Measurements from ENCODE around the gene SH3GL3. TPM values are rescaled to one million over a fixed set of nuclear protein-coding genes. Genes with fewer than 3 reads are reported as not detected.

SH3GL3 gene
- polyA plus RNA-seq, 1 donor: 3.9 TPM

DNA sequence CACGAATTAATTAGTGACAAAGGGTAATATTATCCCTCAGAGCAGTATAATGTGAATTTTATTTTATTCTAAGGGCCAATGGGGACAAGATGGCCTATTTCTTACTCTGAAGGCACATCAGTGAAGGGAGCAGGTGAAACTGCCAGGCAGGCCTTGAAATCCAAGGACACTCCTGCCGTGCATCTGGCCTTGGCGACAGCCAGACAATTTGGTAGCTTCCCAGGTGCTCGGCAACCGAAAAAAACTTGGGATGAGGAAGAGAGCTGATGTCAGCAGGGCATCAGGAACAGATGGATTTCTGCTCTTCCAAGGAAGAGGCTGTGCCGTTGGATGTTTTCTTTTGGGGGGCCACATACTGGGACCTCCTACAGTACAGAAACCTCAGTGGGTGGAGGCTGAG, 123.6 kb downstream of the SH3GL3 start:
- no peak for DNase-seq

DNA sequence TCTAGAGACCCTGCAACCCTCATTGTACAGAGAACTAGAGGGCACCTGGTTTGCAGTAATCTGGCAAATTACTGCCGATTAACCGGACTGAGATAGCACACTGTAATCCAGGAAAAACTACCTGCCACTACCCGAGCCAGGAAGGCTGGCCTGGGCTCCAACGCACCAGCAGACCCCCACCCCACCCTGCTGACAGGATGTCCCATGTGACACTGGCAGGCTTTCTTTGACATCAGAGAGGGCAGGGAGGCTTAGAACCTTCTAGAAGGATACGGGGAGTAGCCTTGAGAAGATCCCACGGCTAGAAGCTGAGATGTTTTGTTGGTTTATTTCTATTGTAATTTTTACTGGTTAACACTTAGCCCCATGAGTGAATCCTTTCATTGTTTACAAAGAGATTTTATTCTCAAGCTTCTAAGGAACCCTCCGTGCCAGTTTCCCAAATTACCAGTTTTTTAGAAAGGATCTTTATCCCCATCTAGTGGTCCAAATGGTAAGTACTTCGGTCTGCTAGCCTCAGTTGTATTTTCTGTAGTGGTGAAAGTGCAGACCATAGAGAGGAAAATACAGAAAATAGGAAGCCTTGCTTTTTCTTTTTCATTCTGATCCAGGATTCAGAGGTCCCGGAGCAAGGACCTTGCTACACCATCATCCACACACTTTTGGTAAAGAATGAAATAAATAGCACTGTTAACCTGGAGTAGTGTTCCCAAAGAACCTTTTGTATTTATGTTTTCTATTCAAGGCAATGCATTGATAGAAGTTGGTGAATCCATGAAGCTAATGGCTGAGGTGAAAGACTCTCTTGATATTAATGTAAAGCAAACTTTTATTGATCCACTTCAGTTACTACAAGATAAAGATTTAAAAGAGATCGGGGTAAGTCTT, 124.9 kb downstream of the SH3GL3 start:
- peak; percentile 34 for DNase-seq

DNA sequence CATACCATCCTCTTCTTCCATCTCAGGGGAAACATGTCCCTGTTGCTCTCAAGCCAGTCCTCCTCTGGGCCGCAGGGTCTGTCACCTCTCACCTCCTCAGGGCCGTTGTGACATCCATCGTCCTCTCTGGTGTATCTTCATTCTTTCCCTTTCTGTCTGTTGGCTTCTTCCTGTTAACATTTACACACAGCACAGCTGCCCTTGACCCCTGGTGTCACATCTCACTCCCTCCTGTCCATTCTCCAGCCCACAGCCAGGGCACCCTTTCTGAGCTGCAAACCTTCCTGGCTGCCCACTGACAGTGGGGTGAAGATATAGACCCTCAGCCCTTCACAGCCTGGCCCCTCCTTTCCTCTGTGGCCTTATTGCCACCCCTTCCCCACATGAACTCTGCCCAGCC, 127.2 kb downstream of the SH3GL3 start:
- no peak for DNase-seq

DNA sequence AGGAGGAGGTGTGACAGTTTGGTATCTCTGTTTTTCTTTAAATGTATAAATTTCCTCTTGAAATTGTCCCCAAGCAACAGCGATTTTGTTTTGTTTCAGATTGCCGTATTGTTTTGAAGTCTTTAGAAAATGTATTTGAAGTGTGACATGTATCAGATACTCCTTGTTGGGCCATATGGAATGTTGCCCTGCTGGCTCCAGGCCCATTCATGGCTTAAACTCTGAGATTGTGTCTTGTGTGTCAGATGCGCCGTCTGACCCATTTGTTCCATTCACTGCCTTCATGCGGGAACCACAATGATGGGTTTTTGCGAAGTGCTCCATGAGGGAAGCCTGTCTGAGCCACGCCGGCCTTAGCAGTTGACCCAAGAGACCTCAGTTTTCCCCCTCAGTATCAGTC, 131.6 kb downstream of the SH3GL3 start:
- DNase-seq: no peak

DNA sequence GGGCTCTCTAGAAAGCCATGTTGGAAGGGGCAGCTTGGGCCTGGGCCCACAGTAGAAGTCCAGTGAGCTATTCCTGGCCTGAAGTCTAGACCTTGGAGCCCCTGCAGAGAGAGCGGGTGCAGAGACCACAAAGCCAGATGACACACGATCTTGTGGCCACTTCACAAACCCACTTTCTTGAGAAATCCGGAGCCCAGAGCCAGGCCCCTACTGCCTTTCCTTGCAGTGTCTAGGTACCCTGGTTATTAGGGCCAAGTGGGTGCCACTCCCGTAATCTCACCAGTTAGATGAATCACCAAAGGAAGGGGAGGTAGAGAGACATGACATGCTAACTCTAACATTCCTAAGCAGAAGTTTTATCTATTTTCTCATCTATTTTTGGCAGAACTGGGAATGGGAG, 134.2 kb downstream of the SH3GL3 start:
- DNase-seq: no peak

DNA sequence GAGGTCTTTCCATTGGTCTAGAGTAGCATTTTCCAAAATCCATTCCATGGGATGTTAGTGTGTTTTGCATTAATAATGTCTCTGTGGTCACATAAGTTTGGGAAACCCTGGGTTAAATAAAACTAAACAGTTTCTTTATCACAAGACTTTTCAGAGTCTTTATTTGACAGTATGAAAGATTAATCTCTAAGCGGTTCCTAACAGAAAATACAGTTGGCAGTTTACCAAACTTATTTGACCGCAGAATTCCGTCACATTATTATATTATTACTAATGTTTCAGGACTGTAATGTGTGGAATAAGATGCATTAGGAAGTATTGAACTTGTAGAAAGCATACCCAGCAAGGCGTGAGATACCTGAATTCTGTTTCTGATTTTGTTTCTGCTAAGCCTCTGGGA, 135.2 kb downstream of the SH3GL3 start:
- DNase-seq: no peak

DNA sequence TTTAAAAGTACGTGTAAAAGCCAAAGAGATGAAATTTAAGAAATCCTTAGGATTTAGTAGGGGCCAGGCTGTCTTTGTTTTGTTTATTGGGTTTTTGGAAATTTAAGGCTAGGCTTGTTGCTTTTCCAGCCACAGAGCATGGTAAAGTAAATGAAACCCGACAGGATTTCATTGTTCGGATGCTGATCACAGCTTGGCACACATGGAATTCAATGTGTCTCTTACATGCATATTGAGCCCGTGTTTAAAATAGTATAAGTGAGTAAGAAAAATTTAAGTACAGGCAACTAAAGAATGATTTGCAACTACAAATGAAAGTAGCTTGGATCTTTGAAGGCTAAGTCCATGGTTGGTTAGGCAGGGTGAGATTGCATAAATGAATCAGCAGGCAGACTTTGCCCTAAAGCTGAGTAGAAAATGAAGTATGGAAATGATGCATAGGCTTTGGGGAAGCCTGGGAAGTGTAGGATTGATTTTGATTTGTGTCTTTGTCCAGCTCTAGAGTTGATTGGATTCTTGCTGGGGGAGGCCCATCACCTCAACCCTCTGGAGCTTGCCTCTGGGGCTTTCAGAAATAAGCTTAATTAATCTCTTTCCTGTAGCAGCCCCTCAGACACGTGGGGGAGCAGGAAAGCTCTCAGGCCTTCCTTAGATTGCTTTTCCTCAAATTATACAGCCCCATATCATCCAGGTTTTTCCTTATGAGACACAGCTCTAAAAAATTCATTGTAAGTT, 138.6 kb downstream of the SH3GL3 start:
- no peak for DNase-seq

DNA sequence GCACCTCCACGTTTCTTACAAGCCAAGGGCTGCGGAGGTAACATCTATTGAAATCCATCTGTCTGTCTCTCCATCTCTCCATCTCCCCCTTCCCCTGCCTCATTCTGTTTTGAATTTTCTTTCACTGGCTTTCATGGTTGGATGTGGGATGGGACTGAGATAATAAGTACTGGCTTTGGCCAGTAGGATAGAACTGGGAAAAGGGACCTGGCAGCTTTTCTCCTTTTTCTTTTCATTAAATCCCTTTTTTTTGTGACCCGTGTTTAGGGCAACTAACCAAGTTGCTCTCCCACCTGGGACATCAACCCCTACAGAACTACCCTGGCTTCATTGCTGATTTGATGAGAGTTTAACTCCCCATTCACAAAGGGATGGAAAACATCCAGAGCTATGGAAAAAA, 139.9 kb downstream of the SH3GL3 start:
- DNase-seq: peak; percentile 40

DNA sequence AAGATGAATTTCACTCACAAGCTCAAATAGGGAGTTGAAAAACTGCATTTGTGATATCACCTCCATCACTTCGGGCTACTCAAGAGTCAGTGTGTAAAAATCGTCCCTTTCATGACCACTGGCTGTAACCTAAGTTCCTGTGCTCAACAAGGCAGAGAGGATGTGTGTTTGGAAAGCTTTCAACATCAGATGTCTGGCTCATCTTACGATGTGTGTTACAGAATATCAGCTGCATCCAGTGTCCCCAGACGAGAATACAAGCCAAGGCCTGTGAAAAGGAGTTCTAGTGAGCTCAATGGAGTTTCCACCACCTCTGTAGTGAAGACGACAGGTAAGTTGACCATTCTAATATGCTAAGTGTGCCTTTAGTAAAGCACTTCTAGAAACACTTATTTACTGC, 141.3 kb downstream of the SH3GL3 start:
- DNase-seq: peak; percentile 55

DNA sequence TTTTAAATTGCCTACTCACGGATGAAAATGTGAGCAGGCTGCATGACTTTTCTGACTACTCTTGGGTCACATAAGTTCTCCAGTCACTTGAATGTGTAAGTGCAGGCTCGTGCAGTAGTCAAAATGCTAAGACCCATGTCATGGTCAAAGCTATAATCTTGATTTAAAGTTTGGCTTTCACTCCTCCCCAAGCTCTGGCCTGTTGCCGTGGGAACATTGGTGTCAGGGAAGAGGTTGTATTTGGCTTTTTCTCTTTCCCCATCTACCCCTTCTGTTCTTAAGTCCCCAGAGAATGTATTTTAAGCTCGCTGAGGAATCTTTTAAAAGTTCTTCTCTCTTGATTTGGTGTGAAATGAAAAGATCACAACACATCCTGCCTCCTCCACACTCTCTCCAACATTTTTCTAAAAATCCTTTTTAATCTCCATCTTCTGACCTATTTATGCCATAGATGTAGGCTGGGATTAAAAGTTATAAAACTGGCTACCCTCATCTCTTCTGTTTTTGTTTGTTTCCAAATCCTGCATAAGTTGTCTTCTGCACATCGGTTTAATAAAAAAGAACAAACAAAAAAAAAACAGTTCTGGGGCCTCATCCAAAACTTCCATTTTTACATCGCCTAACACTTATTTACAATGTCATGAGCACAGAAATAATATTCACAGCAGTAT, 145.4 kb downstream of the SH3GL3 start:
- DNase-seq: peak; percentile 58

DNA sequence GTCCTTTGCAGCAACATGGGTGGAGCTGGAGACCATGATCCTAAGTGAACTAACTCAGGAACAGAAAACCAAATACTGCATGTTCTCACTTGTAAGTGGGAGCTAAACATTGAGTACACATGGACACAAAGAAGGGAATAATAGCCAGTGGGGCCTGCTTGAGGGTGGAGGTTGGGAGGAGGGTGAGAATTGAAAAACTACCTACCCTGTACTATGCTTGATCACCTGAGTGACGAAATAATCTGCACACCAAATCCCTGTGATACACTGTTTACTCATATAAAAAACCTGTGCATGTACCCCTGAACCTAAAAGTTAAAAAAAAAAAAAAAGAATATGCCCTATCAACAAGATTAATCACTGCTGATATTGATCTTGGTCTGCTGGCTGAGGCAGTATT, 148.1 kb downstream of the SH3GL3 start:
- DNase-seq: no peak

DNA sequence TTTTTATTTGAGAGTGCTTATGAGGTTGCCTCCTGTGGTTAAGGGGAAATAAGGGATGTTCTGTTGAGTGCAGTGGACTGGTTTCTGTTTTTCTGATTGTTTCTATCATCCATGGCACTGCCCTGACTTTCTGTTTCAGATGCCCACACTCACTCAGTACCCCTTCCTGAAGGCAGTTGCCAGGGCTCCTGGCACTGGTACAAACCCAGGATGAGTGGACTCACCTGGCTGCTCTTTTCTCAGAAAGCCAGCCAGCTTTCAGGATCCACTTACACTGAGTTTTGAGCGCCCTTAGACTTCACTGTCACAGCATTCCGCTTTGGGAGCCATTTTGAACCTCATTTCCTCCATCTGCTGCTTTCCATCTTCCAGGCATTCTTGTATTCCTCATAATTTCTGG, 150.9 kb downstream of the SH3GL3 start:
- no peak for DNase-seq

DNA sequence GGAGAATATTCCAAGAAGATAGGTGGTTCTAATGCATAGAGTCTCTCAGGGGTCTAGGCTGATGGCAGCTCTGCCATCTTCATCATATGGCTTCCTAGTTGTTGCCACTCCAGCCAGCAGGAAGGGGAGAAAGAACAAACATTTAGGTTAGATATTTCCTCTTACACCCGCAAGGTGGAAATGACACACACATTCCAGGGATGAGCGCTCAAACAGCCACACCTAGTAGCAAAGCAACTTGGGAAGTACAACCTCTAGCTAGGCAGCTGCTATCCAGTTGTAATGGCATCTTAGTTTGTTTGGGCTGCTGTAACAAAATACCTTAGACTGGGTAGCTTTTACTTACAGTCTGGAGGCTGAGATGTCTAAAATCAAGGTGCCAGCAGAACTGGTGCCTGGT, 154.9 kb downstream of the SH3GL3 start:
- DNase-seq: no peak

DNA sequence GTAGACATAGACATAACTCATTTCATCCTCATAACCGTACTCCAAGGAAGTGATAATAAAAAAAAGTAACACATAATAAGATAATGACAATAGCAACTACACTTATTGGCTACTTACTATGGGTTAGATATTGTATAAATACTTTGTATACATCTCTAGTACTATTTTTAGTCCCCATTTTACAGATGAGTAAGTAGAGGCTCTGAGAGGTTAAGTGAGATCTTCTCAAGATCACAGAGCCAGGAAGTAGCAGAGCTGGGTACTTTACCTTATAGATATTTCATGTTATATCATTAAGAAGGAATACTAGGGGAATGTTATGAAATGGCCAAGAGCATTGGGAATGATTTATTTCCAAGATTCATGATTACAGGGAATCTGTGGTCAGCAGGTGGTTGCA, 157.4 kb downstream of the SH3GL3 start:
- DNase-seq: no peak

DNA sequence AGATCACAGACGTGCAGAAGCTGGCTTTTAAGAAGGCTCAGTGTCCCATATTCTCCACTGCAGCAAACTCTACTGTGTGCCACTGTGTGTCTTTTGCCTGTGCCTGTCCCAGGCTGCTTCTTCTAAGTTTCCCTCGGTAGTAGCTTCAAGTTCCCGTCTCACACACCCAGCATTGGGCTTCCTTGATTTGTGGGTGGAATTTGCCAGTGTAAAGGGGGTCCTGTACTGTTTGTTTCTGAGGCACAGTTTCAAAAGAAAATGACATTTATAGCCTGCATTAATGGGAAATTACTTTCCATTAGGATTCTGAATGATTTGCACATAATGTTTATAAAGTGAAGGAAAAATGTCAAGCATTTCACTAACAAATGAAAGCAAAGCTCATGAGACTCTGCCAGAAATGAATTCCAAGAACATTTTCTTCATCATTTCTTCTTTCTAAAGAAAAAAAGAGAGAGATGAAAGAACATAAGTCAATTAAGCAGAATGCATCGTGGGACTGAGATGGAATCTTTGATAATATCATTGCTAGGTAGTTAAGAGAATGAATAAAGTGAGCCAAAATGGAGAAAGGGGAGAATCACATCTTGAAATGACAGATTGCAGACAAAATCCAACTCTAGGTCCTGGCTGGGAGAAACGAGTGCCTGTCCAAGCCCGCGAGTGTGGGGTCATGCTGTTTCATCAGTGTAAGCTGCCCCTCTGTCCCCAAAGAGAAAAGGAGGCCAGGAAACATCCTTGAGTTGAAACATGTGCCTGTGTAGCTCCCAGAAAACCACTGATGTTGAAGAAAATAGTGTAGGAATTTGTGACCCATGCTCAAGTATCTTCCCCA, 158.2 kb downstream of the SH3GL3 start:
- peak; percentile 48 for DNase-seq

DNA sequence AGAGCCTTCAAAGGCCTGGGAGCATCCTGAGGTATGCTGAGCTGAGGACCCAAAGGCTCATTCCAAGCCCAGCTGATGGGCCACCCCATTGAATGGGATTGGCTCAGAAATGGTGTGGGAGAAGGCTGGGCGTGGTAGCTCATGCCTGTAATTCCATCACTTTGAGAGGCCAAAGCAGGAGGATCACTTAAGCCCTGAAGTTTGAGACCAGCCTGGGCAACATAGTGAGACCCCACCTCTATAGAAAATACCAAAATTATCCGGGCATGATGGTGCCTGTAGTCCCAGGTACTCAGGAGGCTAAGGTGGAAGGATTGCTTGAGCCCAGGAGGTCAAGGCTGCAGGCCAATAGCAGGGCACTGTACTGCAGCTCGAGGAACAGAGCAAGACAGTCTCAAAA, 163.0 kb downstream of the SH3GL3 start:
- no peak for DNase-seq

DNA sequence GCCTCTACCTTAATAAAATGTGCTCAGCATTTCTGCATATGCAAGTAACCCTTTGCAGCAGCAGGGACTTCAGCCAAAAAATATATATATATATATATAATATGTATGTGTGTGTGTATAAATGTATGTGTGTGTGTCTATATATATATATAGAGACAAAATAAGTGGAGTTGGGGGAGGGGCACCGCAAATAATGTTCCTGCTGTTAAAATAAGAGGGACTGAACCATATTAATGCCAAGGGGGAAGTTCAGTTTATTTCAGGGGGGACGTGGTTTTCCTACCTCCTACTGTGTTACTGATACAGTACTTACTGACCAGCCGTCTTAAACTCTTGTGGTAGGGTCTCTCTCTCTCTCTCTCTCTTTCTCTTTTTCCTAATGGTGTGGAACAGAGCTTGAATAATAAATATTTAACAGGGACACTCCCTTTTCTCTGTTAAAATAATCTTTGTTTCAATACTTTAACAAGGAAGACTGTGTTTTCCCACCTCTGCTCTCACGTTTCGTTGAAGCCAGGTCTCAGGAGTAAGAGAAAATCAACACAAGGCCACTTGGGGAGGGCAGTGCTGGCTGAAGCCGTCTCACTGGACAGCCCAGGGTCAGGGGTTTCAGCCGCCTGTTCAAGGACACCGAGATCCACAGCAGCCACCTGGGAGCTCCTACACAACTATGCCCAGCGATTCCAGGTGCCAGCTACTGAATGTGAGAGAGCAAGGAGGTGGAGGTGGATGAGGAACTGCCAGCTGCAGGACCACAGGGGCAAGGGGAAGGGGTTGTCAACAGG, 164.0 kb downstream of the SH3GL3 start:
- no peak for DNase-seq

DNA sequence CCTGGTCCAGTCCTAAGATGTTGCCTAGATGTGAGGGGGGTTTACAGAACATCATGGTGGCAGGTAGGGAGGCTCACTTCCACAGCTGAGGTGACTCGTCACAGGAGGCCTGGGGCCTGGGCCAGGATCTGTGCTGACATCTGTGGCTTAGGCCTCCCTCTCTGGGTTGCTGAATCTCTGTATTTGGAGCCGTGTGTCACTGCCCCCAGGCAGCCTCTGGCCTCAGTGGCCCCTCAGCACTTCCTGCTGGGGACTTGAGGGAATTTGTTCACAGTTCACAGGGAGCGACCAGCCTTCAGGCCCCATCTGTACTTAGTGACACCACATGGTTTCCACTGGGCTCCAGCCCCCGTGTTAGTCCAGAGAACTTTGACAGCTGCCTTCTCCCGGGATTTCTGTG, 165.1 kb downstream of the SH3GL3 start:
- no peak for DNase-seq

DNA sequence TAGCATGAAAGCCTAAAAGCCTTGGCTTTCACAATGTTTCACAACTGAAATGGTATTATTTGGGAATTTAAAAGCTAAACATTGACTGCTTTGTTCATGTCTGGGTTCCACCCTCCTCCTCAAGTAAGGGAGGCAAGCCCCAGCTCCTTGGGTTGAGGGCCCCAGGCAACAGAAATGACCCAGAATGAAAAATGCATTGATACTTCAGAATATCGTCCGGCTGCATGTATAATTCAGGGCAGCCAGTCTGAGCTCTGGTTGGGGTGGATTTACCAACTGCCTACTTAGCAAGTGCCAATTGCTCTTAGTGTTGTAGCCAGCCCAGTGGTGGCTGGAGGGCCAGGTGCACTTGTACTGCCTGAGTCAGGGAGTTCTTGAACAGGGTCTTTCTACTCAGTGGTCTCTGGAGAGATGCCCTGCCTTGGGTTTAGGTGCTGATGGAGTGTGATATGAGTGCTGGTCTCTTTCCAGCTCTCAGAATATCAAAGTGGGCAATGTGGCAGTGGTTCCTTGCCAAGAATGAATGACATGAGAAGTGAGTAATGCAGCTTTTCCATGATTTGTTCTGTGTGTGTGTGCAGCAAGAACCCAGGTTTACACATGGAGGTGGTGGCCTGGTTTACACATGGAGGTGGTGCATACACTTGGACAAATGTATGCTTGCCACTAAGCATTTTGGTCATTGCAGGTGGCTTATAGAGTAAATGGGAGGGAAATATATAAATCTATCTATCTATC, 165.9 kb downstream of the SH3GL3 start:
- no peak for DNase-seq

DNA sequence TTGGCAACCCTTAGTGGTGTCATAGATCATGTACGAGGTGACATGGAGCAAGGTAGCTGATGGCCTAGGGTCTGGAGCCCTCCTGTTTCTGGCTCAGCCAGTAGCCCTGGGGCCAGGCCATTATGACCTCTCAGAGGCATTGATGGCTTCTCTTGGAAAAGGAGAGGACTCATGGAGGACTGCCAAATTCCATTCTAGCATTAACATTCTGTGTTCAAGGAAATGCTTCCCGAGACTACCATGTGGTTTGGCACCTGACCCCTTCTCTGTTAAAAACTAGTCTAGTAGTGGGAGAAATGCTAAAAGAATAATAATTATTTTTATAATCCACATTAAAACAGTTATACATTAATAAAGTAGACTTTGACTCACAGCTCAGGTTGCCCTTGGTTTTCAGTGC, 166.6 kb downstream of the SH3GL3 start:
- DNase-seq: no peak

DNA sequence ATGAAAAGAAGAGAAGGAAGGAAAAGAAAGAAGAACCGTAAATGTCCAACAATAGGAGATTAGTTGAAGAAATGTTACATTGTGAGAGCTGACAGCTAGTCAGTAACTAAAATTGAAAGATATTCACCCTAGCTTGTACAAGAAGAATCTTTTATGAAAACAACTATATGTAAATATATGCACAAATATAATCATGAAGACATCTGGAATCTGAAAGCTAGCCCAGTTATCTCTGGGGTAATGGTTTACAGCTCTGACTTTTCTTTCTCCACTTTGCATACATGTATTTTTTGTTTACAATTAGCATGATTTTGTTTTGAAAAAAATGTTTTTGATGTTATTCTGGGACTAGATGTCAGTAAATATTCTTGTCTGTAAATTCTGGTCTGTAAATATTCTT, 169.7 kb downstream of the SH3GL3 start:
- DNase-seq: no peak
